DLD1 (cell line): ENCODE data around the gene PCDHGB4.
"Not testable (repeated sequence)": the region's sequence is repeated elsewhere in the genome, so short reads cannot be mapped to it uniquely, and the experiment has no call there.

Experiments used
- in situ Hi-C: cut with HindIII; loops from 2 replicates; pipeline ENCODE4 v1.10.0; 2017; ENCODE audit warnings: low sequenced_read_pairs

The PCDHGB4 gene

GRCh38 chr5:141422742-141423291, 35.3 kb downstream of the PCDHGB4 start:
- in situ Hi-C loops, result no loop called here

- in situ Hi-C loops, result no loop called here
These were observed 40.4 kb downstream of the PCDHGB4 start for GRCh38 chr5:141427783-141428426.

- in situ Hi-C loops, result no loop called here
These were observed 43.0 kb downstream of the PCDHGB4 start, which contains the start of gene PCDHGA12 for GRCh38 chr5:141430332-141431113. PCDHGA12 (plus strand) TSS chr5:141430507; CDS start chr5:141430760, 253 bp downstream.

GRCh38 chr5:141431286-141431685, 43.8 kb downstream of the PCDHGB4 start:
- in situ Hi-C loops, result no loop called here

GRCh38 chr5:141432308-141432707, 44.8 kb downstream of the PCDHGB4 start:
- in situ Hi-C loops, result not testable (repeated sequence)

- in situ Hi-C loops, result not testable (repeated sequence)
These were observed 45.2 kb downstream of the PCDHGB4 start for GRCh38 chr5:141432726-141433125.

- in situ Hi-C loops, result no loop called here
These were observed 46.5 kb downstream of the PCDHGB4 start for GRCh38 chr5:141434006-141434405.

- in situ Hi-C loops, result no loop called here
These were observed 49.7 kb downstream of the PCDHGB4 start for GRCh38 chr5:141437221-141437620.

- in situ Hi-C loops, result no loop called here
These were observed 52.1 kb downstream of the PCDHGB4 start for GRCh38 chr5:141439411-141440141.
